ENCODE measurements around the gene TEX101. TPM values are rescaled to one million over a fixed set of nuclear protein-coding genes. Genes with fewer than 3 reads are reported as not detected.

Gene TEX101
- total RNA-seq, 4 donors from 2014 or later: not detected

- intact Hi-C loops (cut with DNase I; ENCODE audit: low total_unique reads): no loop called here
- in situ Hi-C loops (cut with MboI; ENCODE audit: low pct_ligation_motif_present in 1 of 4, low pct_unique_long_range_greater_than_20kb in 1 of 4, low sequenced_read_pairs in 3 of 4): no loop called here
- H3K4me3 ChIP-seq: no peak overlapping the region
- no peak for TF ChIP-seq EP300 (IDR thresholded peaks at IDR 0.05; ENCODE audit: low read depth)
- no peak for TF ChIP-seq POLR2AphosphoS5 (IDR thresholded peaks at IDR 0.05)
- TF ChIP-seq, protein P1, sequence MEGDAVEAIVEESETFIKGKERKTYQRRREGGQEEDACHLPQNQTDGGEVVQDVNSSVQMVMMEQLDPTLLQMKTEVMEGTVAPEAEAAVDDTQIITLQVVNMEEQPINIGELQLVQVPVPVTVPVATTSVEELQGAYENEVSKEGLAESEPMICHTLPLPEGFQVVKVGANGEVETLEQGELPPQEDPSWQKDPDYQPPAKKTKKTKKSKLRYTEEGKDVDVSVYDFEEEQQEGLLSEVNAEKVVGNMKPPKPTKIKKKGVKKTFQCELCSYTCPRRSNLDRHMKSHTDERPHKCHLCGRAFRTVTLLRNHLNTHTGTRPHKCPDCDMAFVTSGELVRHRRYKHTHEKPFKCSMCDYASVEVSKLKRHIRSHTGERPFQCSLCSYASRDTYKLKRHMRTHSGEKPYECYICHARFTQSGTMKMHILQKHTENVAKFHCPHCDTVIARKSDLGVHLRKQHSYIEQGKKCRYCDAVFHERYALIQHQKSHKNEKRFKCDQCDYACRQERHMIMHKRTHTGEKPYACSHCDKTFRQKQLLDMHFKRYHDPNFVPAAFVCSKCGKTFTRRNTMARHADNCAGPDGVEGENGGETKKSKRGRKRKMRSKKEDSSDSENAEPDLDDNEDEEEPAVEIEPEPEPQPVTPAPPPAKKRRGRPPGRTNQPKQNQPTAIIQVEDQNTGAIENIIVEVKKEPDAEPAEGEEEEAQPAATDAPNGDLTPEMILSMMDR (IDR thresholded peaks at IDR 0.05): no peak
- TF ChIP-seq POLR2A (IDR thresholded peaks at IDR 0.05): no peak
- H3K9me3 ChIP-seq: no peaks in the 10 kb centered on the region
- no peaks in the 10 kb centered on the region for H3K27me3 ChIP-seq
- no peaks in the 10 kb centered on the region for H3K36me3 ChIP-seq
- DNase-seq: no peak
- peaks cover 0 to 24% (median 19%) of the 10 kb centered on the region in 4 donors for H3K4me1 ChIP-seq
- no peak overlapping the region for H3K27ac ChIP-seq
- 88 to 93% methylated on average over 1 of the region's 1 CpG for WGBS, 2 donors (ENCODE audit: low coverage in 1 of 2)
Measured at GRCh38 chr19:43422689-43423066, 8.0 kb downstream of the TEX101 start.

GRCh38 chr19:43423779-43424178, 9.1 kb downstream of the TEX101 start:
- in situ Hi-C loops (cut with MboI; ENCODE audit: low pct_ligation_motif_present in 1 of 4, low pct_unique_long_range_greater_than_20kb in 1 of 4, low sequenced_read_pairs in 3 of 4): no loop called here
- Histone ChIP-seq H3K36me3 (no peaks in the 10 kb centered on the region), H3K4me1 (peaks cover 0 to 29% (median 20%) of the 10 kb centered on the region in 4 donors), H3K27me3 (no peaks in the 10 kb centered on the region), H3K9me3 (no peaks in the 10 kb centered on the region), H3K4me3 (no peak overlapping the region), H3K27ac (no peak overlapping the region)
- intact Hi-C loops (cut with DNase I; ENCODE audit: low total_unique reads): no loop called here
- no peak for TF ChIP-seq POLR2AphosphoS5 (IDR thresholded peaks at IDR 0.05)
- TF ChIP-seq, protein P1 (IDR thresholded peaks at IDR 0.05): no peak
- no peak for TF ChIP-seq POLR2A (IDR thresholded peaks at IDR 0.05)
- no peak for TF ChIP-seq EP300 (IDR thresholded peaks at IDR 0.05; ENCODE audit: low read depth)
- no peak for DNase-seq
- 79 to 82% methylated on average over 5 of the region's 5 CpGs for WGBS, 2 donors (ENCODE audit: low coverage in 1 of 2)

- WGBS, 2 donors (ENCODE audit: low coverage in 1 of 2): 4 to 25% methylated on average over 4 to 8 of the region's 8 CpGs
- Histone ChIP-seq H3K9me3 (no peaks in the 10 kb centered on the region), H3K4me1 (peaks cover 4 to 36% (median 28%) of the 10 kb centered on the region in 4 donors), H3K27me3 (no peaks in the 10 kb centered on the region), H3K36me3 (no peaks in the 10 kb centered on the region), H3K27ac (peak overlapping the region; percentile 69 to 85 (median 75)), H3K4me3 (no peak overlapping the region)
- TF ChIP-seq POLR2AphosphoS5 (IDR thresholded peaks at IDR 0.05) (peak in 2 of 3 donors; percentile 40 to 51), POLR2A (IDR thresholded peaks at IDR 0.05) (no peak)
- TF ChIP-seq, protein P1 (IDR thresholded peaks at IDR 0.05): peak; percentile 38 to 69 (median 41)
- intact Hi-C loops (cut with DNase I; ENCODE audit: low total_unique reads): no loop called here
- in situ Hi-C loops (cut with MboI; ENCODE audit: low pct_ligation_motif_present in 1 of 4, low pct_unique_long_range_greater_than_20kb in 1 of 4, low sequenced_read_pairs in 3 of 4): loop anchor here in 1 of 4 donors (25.0 kb wide), 1 partner anchor 387 kb away; the partner anchor contains the start of gene LYPD5
- DNase-seq: peak; percentile 92
Measured at GRCh38 chr19:43425567-43426392, 11.1 kb downstream of the TEX101 start.

- Histone ChIP-seq H3K27ac (peak overlapping the region in 1 of 4 donors; percentile 76), H3K4me3 (no peak overlapping the region), H3K9me3 (no peaks in the 10 kb centered on the region), H3K36me3 (no peaks in the 10 kb centered on the region), H3K4me1 (peaks cover 4 to 42% (median 31%) of the 10 kb centered on the region in 4 donors), H3K27me3 (no peaks in the 10 kb centered on the region)
- intact Hi-C loops (cut with DNase I; ENCODE audit: low total_unique reads) (no loop called here), in situ Hi-C loops (cut with MboI; ENCODE audit: low pct_ligation_motif_present in 1 of 4, low pct_unique_long_range_greater_than_20kb in 1 of 4, low sequenced_read_pairs in 3 of 4) (loop anchor here in 1 of 4 donors (25.0 kb wide), 1 partner anchor 383 kb away; the partner anchor contains the start of gene LYPD5)
- no peak for DNase-seq
- 71 to 87% methylated on average over 6 to 7 of the region's 7 CpGs for WGBS, 2 donors (ENCODE audit: low coverage in 1 of 2)
- TF ChIP-seq EP300 (IDR thresholded peaks at IDR 0.05; ENCODE audit: low read depth) (no peak), POLR2AphosphoS5 (IDR thresholded peaks at IDR 0.05) (no peak), POLR2A (IDR thresholded peaks at IDR 0.05) (no peak)
- TF ChIP-seq, protein P1 (IDR thresholded peaks at IDR 0.05): no peak
Measured at GRCh38 chr19:43429395-43429794, 14.7 kb downstream of the TEX101 start.
